ENCODE results near the gene ERICH2.
A peak's percentile ranks its signal among the peaks of the same experiment; 100 is the strongest.

The ERICH2 gene

DNA sequence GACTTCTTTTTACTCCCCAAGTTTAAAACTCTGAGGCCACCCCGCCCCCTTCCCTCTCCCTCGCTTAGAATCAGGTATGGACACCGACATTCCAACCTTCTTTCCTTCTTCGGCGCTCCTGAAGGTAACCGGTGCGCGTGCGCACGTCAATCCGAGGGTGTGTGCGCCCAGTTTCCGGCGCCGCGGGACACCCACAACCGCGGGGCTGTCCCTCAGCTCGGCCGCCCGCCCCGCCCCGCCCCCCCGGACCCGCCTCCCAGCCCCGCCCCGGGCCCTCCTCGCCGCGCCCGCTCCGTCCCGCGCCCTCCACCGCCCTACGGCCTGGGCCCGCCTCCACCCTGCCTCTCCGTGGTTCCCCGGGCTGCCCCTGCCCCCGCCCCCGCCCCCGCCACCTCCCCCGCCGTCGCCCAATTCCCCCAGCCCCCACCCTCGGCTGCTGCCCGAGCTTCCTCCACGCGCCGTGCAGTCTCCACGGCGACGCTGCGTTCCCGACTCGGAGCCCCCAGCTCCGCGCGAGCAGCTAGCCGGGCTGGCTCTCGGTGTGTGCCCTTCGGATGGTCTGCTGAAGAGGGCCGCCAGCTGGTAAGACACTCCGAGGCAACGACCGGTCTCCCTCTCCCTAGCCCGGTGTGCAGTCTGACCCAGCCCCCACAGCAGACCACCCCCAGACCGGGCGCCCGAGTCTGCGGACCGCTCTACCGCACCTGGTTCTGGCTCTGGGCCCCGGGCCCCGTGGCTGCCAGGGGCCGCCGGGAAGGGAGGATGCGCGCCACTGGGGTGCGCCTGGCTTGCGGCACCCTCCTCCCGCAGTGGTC lies 635 bp downstream of the ERICH2 start (continued):
- TF ChIP-seq, protein P1, sequence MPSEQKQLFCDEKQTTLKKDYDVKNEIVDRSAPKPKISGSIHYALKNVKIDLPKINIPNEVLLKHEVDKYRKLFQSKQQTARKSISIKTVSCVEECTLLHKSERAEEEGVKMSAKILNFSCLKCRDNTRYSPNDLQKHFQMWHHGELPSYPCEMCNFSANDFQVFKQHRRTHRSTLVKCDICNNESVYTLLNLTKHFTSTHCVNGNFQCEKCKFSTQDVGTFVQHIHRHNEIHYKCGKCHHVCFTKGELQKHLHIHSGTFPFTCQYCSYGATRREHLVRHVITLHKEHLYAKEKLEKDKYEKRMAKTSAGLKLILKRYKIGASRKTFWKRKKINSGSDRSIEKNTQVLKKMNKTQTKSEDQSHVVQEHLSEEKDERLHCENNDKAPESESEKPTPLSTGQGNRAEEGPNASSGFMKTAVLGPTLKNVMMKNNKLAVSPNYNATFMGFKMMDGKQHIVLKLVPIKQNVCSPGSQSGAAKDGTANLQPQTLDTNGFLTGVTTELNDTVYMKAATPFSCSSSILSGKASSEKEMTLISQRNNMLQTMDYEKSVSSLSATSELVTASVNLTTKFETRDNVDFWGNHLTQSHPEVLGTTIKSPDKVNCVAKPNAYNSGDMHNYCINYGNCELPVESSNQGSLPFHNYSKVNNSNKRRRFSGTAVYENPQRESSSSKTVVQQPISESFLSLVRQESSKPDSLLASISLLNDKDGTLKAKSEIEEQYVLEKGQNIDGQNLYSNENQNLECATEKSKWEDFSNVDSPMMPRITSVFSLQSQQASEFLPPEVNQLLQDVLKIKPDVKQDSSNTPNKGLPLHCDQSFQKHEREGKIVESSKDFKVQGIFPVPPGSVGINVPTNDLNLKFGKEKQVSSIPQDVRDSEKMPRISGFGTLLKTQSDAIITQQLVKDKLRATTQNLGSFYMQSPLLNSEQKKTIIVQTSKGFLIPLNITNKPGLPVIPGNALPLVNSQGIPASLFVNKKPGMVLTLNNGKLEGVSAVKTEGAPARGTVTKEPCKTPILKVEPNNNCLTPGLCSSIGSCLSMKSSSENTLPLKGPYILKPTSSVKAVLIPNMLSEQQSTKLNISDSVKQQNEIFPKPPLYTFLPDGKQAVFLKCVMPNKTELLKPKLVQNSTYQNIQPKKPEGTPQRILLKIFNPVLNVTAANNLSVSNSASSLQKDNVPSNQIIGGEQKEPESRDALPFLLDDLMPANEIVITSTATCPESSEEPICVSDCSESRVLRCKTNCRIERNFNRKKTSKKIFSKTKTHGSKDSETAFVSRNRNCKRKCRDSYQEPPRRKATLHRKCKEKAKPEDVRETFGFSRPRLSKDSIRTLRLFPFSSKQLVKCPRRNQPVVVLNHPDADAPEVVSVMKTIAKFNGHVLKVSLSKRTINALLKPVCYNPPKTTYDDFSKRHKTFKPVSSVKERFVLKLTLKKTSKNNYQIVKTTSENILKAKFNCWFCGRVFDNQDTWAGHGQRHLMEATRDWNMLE (tag by site-specific recombination; conservative IDR thresholded peaks at IDR 0.05; ENCODE audit: low read depth) = no peak
- TF ChIP-seq ZIC2 (tag by site-specific recombination; IDR thresholded peaks at IDR 0.05) = no peak; the same call in 1 of the 2 replicates
- no peak for TF ChIP-seq ZNF561 (tag by site-specific recombination; IDR thresholded peaks at IDR 0.05; ENCODE audit: borderline replicate concordance)
- TF ChIP-seq MEIS1 (CRISPR knock-in tag; IDR thresholded peaks at IDR 0.05; ENCODE audit: borderline replicate concordance) = no peak
- TF ChIP-seq ZNF791 (tag by site-specific recombination; IDR thresholded peaks at IDR 0.05) = no peak
- peak; percentile 40; the same call in 1 of the 2 replicates for TF ChIP-seq KLF16 (tag by site-specific recombination; IDR thresholded peaks at IDR 0.05)
- TF ChIP-seq ZBTB48 (tag by site-specific recombination; IDR thresholded peaks at IDR 0.05) = peak; percentile 66; the same call in 1 of the 2 replicates
- TF ChIP-seq ZNF140 (tag by site-specific recombination; IDR thresholded peaks at IDR 0.05) = no peak
- TF ChIP-seq ZNF391 (tag by site-specific recombination; IDR thresholded peaks at IDR 0.05; ENCODE audit: borderline replicate concordance, low read depth) = no peak
- TF ChIP-seq, protein P2, sequence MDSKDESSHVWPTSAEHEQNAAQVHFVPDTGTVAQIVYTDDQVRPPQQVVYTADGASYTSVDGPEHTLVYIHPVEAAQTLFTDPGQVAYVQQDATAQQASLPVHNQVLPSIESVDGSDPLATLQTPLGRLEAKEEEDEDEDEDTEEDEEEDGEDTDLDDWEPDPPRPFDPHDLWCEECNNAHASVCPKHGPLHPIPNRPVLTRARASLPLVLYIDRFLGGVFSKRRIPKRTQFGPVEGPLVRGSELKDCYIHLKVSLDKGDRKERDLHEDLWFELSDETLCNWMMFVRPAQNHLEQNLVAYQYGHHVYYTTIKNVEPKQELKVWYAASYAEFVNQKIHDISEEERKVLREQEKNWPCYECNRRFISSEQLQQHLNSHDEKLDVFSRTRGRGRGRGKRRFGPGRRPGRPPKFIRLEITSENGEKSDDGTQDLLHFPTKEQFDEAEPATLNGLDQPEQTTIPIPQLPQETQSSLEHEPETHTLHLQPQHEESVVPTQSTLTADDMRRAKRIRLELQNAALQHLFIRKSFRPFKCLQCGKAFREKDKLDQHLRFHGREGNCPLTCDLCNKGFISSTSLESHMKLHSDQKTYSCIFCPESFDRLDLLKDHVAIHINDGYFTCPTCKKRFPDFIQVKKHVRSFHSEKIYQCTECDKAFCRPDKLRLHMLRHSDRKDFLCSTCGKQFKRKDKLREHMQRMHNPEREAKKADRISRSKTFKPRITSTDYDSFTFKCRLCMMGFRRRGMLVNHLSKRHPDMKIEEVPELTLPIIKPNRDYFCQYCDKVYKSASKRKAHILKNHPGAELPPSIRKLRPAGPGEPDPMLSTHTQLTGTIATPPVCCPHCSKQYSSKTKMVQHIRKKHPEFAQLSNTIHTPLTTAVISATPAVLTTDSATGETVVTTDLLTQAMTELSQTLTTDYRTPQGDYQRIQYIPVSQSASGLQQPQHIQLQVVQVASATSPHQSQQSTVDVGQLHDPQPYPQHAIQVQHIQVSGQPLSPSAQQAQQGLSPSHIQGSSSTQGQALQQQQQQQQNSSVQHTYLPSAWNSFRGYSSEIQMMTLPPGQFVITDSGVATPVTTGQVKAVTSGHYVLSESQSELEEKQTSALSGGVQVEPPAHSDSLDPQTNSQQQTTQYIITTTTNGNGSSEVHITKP (tag by site-specific recombination; IDR thresholded peaks at IDR 0.05) = no peak
- TF ChIP-seq SALL2 (tag by site-specific recombination; IDR thresholded peaks at IDR 0.05; ENCODE audit: borderline replicate concordance) = no peak
- TF ChIP-seq BCL11A (tag by site-specific recombination; IDR thresholded peaks at IDR 0.05; ENCODE audit: low read depth) = no peak
- 0 out of 2 replicates have a peak, but pooled peaks have one; percentile 21 for TF ChIP-seq ZNF423 (tag by site-specific recombination; IDR thresholded peaks at IDR 0.05)
- peak; percentile 4; the same call in 1 of the 2 replicates for TF ChIP-seq SP3 (tag by site-specific recombination; IDR thresholded peaks at IDR 0.05)
- TF ChIP-seq ZNF473 (tag by site-specific recombination; IDR thresholded peaks at IDR 0.05) = no peak
- TF ChIP-seq WT1 (tag by site-specific recombination; IDR thresholded peaks at IDR 0.05) = peak; percentile 52; the same call in 1 of the 2 replicates
- peak; percentile 53 for TF ChIP-seq ZNF366 (tag by site-specific recombination; conservative IDR thresholded peaks at IDR 0.05)
- TF ChIP-seq, protein P3, sequence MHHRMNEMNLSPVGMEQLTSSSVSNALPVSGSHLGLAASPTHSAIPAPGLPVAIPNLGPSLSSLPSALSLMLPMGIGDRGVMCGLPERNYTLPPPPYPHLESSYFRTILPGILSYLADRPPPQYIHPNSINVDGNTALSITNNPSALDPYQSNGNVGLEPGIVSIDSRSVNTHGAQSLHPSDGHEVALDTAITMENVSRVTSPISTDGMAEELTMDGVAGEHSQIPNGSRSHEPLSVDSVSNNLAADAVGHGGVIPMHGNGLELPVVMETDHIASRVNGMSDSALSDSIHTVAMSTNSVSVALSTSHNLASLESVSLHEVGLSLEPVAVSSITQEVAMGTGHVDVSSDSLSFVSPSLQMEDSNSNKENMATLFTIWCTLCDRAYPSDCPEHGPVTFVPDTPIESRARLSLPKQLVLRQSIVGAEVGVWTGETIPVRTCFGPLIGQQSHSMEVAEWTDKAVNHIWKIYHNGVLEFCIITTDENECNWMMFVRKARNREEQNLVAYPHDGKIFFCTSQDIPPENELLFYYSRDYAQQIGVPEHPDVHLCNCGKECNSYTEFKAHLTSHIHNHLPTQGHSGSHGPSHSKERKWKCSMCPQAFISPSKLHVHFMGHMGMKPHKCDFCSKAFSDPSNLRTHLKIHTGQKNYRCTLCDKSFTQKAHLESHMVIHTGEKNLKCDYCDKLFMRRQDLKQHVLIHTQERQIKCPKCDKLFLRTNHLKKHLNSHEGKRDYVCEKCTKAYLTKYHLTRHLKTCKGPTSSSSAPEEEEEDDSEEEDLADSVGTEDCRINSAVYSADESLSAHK (tag by site-specific recombination; IDR thresholded peaks at IDR 0.05) = no peak; the same call in 1 of the 2 replicates
- TF ChIP-seq, protein P4, sequence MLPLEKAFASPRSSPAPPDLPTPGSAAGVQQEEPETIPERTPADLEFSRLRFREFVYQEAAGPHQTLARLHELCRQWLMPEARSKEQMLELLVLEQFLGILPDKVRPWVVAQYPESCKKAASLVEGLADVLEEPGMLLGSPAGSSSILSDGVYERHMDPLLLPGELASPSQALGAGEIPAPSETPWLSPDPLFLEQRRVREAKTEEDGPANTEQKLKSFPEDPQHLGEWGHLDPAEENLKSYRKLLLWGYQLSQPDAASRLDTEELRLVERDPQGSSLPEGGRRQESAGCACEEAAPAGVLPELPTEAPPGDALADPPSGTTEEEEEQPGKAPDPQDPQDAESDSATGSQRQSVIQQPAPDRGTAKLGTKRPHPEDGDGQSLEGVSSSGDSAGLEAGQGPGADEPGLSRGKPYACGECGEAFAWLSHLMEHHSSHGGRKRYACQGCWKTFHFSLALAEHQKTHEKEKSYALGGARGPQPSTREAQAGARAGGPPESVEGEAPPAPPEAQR (tag by site-specific recombination; IDR thresholded peaks at IDR 0.05) = no peak
- TF ChIP-seq, protein P5, sequence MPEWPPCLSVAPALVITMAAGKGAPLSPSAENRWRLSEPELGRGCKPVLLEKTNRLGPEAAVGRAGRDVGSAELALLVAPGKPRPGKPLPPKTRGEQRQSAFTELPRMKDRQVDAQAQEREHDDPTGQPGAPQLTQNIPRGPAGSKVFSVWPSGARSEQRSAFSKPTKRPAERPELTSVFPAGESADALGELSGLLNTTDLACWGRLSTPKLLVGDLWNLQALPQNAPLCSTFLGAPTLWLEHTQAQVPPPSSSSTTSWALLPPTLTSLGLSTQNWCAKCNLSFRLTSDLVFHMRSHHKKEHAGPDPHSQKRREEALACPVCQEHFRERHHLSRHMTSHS (tag by site-specific recombination; IDR thresholded peaks at IDR 0.05) = no peak
- no peak for TF ChIP-seq ZNF777 (tag by site-specific recombination; IDR thresholded peaks at IDR 0.05; ENCODE audit: borderline replicate concordance)
- no peak for TF ChIP-seq ZNF670 (tag by site-specific recombination; IDR thresholded peaks at IDR 0.05; ENCODE audit: low read depth)
- TF ChIP-seq, protein P6, sequence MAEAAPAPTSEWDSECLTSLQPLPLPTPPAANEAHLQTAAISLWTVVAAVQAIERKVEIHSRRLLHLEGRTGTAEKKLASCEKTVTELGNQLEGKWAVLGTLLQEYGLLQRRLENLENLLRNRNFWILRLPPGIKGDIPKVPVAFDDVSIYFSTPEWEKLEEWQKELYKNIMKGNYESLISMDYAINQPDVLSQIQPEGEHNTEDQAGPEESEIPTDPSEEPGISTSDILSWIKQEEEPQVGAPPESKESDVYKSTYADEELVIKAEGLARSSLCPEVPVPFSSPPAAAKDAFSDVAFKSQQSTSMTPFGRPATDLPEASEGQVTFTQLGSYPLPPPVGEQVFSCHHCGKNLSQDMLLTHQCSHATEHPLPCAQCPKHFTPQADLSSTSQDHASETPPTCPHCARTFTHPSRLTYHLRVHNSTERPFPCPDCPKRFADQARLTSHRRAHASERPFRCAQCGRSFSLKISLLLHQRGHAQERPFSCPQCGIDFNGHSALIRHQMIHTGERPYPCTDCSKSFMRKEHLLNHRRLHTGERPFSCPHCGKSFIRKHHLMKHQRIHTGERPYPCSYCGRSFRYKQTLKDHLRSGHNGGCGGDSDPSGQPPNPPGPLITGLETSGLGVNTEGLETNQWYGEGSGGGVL (tag by site-specific recombination; IDR thresholded peaks at IDR 0.05) = peak; percentile 73

Data from HEK293 (cell line).